Measurements from ENCODE around the gene RUNX1.

RUNX1 gene

DNA sequence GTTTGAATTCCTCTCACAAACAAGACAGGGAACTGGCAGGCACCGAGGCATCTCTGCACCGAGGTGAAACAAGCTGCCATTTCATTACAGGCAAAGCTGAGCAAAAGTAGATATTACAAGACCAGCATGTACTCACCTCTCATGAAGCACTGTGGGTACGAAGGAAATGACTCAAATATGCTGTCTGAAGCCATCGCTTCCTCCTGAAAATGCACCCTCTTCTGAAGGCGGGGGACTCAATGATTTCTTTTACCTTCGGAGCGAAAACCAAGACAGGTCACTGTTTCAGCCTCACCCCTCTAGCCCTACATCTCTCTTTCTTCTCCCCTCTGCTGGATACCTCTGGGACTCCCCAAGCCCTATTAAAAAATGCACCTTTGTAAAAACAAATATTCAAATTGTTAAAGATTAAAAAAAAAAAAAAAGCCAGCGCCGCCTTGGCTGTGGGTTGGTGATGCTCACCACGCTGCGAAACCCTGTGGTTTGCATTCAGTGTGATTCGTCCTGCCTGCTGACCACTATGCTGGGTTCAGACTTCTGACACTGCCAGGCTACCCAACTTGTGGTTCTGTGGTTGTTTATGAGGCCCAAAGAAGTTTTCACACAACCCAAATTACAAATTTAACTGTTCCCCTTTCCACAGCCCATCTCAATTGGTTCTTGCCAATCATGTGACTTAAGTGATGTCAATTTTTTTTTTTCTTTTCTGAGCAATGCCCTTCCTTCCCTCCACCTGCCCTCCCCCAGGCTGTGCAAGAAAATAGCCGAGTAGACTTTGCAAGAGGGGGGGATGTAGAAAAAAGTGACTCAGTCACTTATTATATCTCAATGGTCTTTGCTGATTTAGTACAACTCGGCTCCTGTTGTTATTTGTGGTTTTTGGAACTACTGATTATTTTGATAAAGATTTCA, at the start of gene RUNX1:
TSS of gene RUNX1 (minus strand) at position 597 of the 912 bp plus-strand sequence.
- DNase-seq (ENCODE audit: extremely low read depth in 1 of 2, low read depth in 1 of 2) = peak in 1 of 2 donors; percentile 87

- DNase-seq (ENCODE audit: extremely low read depth in 1 of 2, low read depth in 1 of 2) = no peak
Measured at GRCh38 chr21:35097525-35097924, 48.4 kb upstream of the RUNX1 start.

- DNase-seq (ENCODE audit: extremely low read depth in 1 of 2, low read depth in 1 of 2) = no peak
Measured at GRCh38 chr21:35096959-35097358, 47.9 kb upstream of the RUNX1 start.

GRCh38 chr21:35095859-35096291, 46.8 kb upstream of the RUNX1 start:
- peak in 1 of 2 donors; percentile 23 for DNase-seq (ENCODE audit: extremely low read depth in 1 of 2, low read depth in 1 of 2)

DNA sequence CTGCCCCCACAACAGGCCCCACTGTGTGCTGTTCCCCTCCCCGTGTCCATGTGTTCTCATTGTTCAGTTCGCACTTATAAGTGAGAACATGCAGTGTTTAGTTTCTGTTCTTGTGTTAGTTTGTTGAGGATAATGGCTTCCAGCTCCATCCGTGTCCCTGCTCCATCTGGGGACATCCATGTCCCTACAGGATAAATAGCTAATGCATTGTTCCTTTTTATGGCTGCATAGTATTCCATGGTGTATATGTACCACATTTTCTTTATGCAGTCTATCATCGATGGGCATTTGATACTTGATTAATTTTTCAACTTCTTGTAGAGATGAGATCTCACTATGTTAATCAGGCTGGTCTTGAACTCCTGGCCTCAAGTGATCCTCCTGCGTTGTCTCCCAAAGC, 44.4 kb upstream of the RUNX1 start:
- no peak for DNase-seq (ENCODE audit: extremely low read depth in 1 of 2, low read depth in 1 of 2)

DNA sequence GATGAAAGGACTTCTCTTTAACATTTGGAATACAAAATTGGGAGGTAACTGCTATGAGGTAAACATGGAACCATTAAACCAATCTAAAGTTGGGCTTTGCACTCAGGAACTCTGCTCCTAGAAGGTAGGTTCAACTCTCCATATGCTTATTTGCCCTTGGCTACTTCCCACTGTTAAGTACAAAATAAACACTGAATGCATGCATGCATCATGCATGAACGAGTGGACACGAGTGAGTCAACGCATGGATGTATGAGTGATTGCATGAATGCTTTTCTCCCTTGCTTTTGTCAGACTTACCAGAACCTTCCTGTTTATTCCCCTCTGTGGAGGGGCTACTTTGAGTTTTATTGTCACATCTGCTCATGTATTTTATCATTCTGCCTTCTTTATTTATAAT, 42.4 kb upstream of the RUNX1 start:
- no peak for DNase-seq (ENCODE audit: extremely low read depth in 1 of 2, low read depth in 1 of 2)

GRCh38 chr21:35090403-35090802, 41.3 kb upstream of the RUNX1 start:
- no peak for DNase-seq (ENCODE audit: extremely low read depth in 1 of 2, low read depth in 1 of 2)

GRCh38 chr21:35088319-35088771, 39.2 kb upstream of the RUNX1 start:
- no peak for DNase-seq (ENCODE audit: extremely low read depth in 1 of 2, low read depth in 1 of 2)

DNA sequence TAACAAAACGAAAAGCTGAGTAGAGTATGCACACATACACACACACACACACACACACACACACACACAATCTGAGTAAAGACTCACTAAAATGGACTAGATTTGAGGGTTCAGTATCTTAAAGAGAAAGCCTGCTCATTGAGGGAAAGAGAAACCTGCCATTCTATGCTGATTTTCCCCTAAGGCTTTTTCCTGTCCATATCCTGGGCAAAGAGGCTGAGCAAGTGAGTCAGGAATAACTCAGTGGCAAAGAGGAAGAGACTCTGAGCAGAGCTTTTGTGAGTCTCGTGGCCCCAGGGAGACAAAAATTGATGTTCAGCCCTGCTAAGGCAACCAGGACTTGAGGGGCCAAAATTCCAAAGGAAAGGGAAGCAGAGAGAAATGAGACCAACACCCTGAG, 37.3 kb upstream of the RUNX1 start:
- DNase-seq (ENCODE audit: extremely low read depth in 1 of 2, low read depth in 1 of 2) = no peak

DNA sequence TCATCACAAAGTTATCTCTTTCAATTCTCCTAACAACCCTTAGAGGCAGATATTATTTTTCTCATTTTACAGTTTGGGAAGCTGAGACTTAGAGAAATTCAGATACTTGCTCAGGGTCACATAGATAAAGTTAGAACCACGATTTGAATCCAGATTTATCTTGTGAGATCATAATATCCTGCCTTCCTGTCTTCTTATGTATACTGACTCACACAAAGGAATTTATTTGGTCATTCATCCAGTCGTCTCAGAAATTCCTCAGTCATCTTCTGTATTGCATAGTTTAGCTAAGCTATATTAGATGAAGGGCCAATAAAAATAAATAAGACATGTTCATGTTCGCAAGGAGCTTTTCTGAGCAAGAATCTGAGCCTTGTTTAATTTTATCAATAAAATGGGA, 35.8 kb upstream of the RUNX1 start:
- DNase-seq (ENCODE audit: extremely low read depth in 1 of 2, low read depth in 1 of 2) = no peak

GRCh38 chr21:35083246-35083645, 34.1 kb upstream of the RUNX1 start:
- DNase-seq (ENCODE audit: extremely low read depth in 1 of 2, low read depth in 1 of 2) = no peak

DNA sequence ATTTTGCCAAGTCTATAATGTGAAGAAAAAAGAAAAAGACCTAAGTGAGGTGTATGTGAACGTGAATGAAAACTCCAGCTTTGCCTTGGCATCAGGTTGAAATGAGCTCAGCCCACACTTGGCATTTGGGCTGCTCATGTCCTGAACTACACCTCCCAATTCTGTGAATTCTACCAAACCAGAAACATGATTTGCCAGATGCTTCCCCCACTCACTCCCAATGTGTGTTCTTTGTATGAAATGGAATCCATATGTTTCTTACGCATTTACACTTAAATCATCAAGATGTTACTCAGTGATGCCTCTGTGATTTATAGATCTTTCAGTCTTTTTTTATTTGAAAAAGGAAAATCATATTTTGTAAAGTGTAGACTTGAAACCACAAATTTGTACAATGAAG, 32.8 kb upstream of the RUNX1 start:
- no peak for DNase-seq (ENCODE audit: extremely low read depth in 1 of 2, low read depth in 1 of 2)

DNA sequence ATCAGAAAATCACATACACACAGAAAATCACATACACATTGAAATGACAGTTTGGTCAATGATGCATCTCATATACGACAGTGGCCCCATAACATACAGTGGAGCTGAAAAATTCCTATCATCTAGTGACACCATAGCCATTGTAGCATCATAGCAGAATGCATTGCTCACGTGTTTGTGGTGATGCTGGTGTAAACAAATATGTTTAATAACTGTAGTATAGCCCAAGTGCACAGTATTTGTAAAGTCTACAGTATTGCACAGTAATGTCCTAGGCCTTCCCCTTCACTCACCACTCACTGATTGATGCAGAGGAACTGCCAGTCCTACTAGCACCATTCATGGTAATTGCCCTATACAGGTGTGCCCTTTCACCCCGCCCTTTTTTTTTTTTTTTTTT, 30.1 kb upstream of the RUNX1 start:
- DNase-seq (ENCODE audit: extremely low read depth in 1 of 2, low read depth in 1 of 2) = no peak

DNA sequence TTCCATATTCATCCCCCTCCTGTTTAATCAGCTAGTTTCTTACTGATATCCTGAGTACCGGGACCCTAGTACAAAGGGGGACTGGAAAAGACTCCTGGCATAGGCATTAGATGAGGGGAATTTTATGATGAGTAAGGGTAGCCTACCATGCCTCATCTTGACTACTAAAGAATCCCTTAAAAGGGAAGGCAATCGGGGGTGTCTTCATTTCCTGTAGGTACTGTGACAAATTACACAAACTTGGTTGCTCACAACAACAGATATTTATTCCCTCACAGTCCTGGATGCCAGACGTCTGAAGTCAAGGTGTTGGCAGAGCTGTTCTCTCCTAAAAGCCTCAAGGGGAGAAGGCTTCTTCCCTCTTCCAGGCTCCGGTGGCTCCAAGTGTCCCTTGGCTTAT, 28.9 kb upstream of the RUNX1 start:
- no peak for DNase-seq (ENCODE audit: extremely low read depth in 1 of 2, low read depth in 1 of 2)

DNA sequence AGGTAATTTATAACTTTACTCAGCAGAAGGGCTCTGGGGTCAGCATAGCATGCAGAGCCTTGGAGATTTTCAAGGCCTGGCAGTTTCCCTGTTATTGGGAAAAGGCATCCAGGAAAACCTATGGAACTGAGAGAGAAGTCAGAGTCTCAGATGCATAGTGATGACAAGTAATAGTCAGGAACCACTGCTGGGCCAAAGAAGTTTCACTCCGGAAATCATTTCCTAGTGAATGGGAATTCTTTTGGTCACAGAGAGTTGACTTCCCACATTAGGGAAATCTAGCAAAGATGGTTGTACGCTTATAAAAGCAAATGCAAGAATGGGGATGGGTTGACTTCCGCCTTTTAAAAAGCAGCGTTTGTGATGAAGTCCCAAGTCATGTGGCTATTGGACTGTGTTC, 28.4 kb upstream of the RUNX1 start:
- no peak for DNase-seq (ENCODE audit: extremely low read depth in 1 of 2, low read depth in 1 of 2)

- no peak for DNase-seq (ENCODE audit: extremely low read depth in 1 of 2, low read depth in 1 of 2)
Measured at GRCh38 chr21:35075546-35075945, 26.4 kb upstream of the RUNX1 start.

DNA sequence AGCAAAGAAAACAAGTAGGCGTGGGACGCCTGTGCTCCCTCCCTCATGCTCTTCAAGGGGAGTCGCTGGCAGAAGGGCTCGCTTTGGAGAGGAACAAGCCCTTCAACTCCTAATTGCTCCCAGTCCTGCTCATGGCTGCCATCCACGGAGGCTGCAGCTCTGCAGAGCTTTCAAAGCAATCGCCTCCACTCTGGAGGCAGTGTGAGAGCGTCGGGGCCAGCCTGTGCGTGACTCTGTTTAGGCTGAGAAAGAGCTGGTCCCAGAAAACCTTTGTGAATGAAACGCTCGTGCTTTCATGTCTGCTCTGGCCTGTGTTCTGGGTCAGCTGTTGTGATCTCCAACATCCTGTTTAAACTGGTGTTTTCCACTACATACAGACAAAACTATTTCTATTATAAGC, 23.9 kb upstream of the RUNX1 start:
- DNase-seq (ENCODE audit: extremely low read depth in 1 of 2, low read depth in 1 of 2) = no peak

DNA sequence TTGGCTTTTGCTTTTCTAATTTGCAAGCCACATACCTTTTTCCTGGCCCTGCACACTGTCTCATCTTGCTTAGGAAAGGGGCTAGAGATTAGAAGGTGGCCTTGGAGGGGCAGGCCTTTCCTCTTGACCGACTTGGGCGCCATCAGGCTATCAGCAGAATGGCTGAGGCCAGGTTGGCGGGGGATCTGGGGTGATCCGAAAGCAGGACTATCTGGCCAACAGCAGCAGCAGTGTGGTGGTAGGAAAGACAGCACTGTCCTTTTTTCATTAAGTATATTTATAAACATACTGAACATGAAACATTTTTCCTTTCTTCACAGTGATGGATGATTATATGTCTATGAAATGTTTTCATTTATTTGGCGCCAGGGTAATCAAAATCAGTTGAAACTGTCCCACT, 23.5 kb upstream of the RUNX1 start:
- DNase-seq (ENCODE audit: extremely low read depth in 1 of 2, low read depth in 1 of 2) = no peak

DNA sequence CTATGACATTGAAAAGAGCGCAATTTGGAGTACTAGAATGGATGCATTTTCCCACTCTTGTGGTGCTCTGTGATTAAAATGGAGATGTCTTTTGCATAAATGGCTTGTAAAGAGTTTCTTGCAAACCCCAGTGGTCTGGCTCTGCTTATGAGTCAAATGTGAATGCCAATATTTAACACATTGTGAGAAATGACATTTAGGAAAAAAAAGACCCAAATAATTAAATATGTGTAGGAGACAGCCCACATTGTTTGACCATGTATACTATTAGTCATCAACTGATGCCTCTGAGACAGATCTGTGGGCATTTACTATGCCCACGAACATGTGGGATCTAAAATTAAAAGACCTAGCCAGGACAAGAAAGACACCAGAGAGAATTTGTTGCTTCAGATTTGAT, 22.2 kb upstream of the RUNX1 start:
- DNase-seq (ENCODE audit: extremely low read depth in 1 of 2, low read depth in 1 of 2) = no peak

DNA sequence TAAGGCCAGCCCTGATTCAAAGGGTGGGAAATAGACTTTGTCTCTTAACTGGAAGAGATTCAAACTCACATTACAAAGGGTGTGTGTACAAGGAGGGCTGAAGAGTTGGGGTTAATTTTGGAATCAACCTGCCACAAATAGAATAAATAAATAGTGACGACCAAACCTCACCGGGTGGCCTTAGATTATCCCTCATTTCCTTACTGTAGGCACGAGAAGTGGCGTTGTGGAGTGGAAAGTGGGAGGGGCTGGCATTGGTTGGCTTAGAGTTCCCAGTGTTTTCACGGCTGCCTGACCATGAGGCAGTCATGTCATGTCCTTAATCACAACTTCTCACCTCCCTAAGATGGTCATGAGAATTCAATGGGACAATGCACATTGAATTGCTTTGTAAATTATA, 21.3 kb upstream of the RUNX1 start:
- no peak for DNase-seq (ENCODE audit: extremely low read depth in 1 of 2, low read depth in 1 of 2)

GRCh38 chr21:35066824-35067223, 17.7 kb upstream of the RUNX1 start:
- DNase-seq (ENCODE audit: extremely low read depth in 1 of 2, low read depth in 1 of 2) = no peak

- no peak for DNase-seq (ENCODE audit: extremely low read depth in 1 of 2, low read depth in 1 of 2)
Measured at GRCh38 chr21:35063428-35064172, 14.5 kb upstream of the RUNX1 start.
